ENCODE measurements around the gene GAA. TPM values are rescaled to one million over a fixed set of nuclear protein-coding genes. Genes with fewer than 3 reads are reported as not detected.

Gene GAA
- total RNA-seq, 1 experiment from 2014 or later = 36.1 TPM

DNA sequence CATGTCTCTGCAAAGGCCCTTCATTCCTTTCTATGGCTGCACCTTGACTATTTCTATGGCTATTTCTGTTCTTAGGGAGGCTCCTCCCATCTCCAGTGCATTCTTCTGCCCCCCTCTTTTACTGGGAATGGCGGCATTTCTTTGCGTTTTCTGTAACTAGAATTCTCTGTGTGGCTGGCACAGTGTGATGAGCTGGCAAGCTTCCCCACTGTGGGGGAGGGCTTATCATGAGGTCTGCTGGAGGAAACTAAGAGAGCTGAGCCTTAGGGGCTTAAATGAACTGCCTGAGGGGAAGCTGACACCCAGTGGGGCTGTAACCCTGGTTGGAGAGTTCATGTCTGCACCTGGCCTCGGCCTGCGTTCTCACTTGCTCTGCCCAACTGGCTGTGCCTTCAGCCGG, 67.0 kb downstream of the GAA start:
- in situ Hi-C loops (cut with HindIII; ENCODE audit: low pct_unique_long_range_greater_than_20kb, low sequenced_read_pairs) (no loop called here), intact Hi-C loops (cut with micrococcal nuclease; ENCODE audit: unreplicated experiment) (no loop called here)
- no peak for DNase-seq (ENCODE audit: low read depth, low spot score)
- H3K27ac ChIP-seq (ENCODE audit: low read length) = no peak overlapping the region
- ChIA-PET CTCF (no interaction called here), POLR2A (no interaction called here)
- ATAC-seq = no peak
- H3K27me3 ChIP-seq (ENCODE audit: control insufficient read depth, insufficient read depth, low read length) = no peaks in the 10 kb centered on the region
- no peaks in the 10 kb centered on the region for H3K4me1 ChIP-seq (ENCODE audit: control insufficient read depth, insufficient read depth, low read length)
- H3K9me3 ChIP-seq (ENCODE audit: control insufficient read depth, insufficient read depth, low read depth, low read length) = no peaks in the 10 kb centered on the region
- BruUV-seq (replicated peaks) = no TSS peak
- TF ChIP-seq SIN3A (IDR thresholded peaks at IDR 0.05; ENCODE audit: borderline replicate concordance, insufficient read depth, low read depth, low read length) (no peak), REST (IDR thresholded peaks at IDR 0.05; ENCODE audit: insufficient read depth in 1 of 2, low read depth in 2 of 2, low read length in 1 of 2) (no peak), TCF7L2 (IDR thresholded peaks at IDR 0.05; ENCODE audit: low read depth, low read length) (no peak), POLR2AphosphoS5 (IDR thresholded peaks at IDR 0.05; ENCODE audit: low read depth, low read length) (no peak)
- TF ChIP-seq, protein P1, sequence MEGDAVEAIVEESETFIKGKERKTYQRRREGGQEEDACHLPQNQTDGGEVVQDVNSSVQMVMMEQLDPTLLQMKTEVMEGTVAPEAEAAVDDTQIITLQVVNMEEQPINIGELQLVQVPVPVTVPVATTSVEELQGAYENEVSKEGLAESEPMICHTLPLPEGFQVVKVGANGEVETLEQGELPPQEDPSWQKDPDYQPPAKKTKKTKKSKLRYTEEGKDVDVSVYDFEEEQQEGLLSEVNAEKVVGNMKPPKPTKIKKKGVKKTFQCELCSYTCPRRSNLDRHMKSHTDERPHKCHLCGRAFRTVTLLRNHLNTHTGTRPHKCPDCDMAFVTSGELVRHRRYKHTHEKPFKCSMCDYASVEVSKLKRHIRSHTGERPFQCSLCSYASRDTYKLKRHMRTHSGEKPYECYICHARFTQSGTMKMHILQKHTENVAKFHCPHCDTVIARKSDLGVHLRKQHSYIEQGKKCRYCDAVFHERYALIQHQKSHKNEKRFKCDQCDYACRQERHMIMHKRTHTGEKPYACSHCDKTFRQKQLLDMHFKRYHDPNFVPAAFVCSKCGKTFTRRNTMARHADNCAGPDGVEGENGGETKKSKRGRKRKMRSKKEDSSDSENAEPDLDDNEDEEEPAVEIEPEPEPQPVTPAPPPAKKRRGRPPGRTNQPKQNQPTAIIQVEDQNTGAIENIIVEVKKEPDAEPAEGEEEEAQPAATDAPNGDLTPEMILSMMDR (IDR thresholded peaks at IDR 0.05) = no peak
- H3K4me3 ChIP-seq (ENCODE audit: low read depth in 2 of 2, low read length in 2 of 2) = no peak overlapping the region
- H3K36me3 ChIP-seq (ENCODE audit: control insufficient read depth, insufficient read depth, low read length) = no peaks in the 10 kb centered on the region

DNA sequence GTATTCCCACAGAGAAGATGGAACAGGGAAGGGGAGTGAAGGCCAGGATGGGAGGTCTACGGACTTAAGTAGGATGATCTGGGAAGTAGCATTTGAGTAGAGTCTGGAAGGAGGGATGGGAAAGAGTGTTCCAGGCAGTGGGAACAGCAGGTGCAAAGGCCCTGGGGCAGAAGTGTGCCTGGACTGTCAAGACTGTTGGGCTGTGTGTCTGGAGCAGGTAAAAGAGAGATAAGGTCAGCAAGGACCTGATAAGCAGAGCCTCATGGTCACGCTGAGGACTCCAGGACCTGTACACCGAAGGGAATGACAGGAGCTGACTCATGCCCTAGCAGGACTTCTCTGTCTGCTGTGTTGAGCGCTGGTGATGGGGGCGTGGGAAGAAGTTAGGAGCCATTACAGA, 67.7 kb downstream of the GAA start:
- no peaks in the 10 kb centered on the region for H3K36me3 ChIP-seq (ENCODE audit: control insufficient read depth, insufficient read depth, low read length)
- TF ChIP-seq, protein P1 (IDR thresholded peaks at IDR 0.05) = no peak
- TF ChIP-seq POLR2AphosphoS5 (IDR thresholded peaks at IDR 0.05; ENCODE audit: low read depth, low read length) (no peak), TCF7L2 (IDR thresholded peaks at IDR 0.05; ENCODE audit: low read depth, low read length) (no peak), REST (IDR thresholded peaks at IDR 0.05; ENCODE audit: insufficient read depth in 1 of 2, low read depth in 2 of 2, low read length in 1 of 2) (no peak), SIN3A (IDR thresholded peaks at IDR 0.05; ENCODE audit: borderline replicate concordance, insufficient read depth, low read depth, low read length) (no peak)
- intact Hi-C loops (cut with micrococcal nuclease; ENCODE audit: unreplicated experiment) (no loop called here), in situ Hi-C loops (cut with HindIII; ENCODE audit: low pct_unique_long_range_greater_than_20kb, low sequenced_read_pairs) (no loop called here)
- no peak for DNase-seq (ENCODE audit: low read depth, low spot score)
- H3K27me3 ChIP-seq (ENCODE audit: control insufficient read depth, insufficient read depth, low read length) = no peaks in the 10 kb centered on the region
- CTCF ChIA-PET = no interaction called here
- H3K4me3 ChIP-seq (ENCODE audit: low read depth in 2 of 2, low read length in 2 of 2) = no peak overlapping the region
- POLR2A ChIA-PET = no interaction called here
- no peak overlapping the region for H3K27ac ChIP-seq (ENCODE audit: low read length)
- H3K9me3 ChIP-seq (ENCODE audit: control insufficient read depth, insufficient read depth, low read depth, low read length) = no peaks in the 10 kb centered on the region
- BruUV-seq (replicated peaks) = no TSS peak
- ATAC-seq = no peak
- no peaks in the 10 kb centered on the region for H3K4me1 ChIP-seq (ENCODE audit: control insufficient read depth, insufficient read depth, low read length)

Small RNA genes within 50 kb of the gene (microRNA-seq; reads per million reads assigned to microRNA genes)
- not detected for gene MIR1268B (ENCODE audit: unreplicated experiment)

Other genes starting within 250 kb of the GAA start
- gene TBC1D16, start 65.7 kb upstream of the GAA start, total RNA-seq (2021; ENCODE audit: unreplicated experiment) = 41.6 TPM
- 18.0 TPM for gene CCDC40, start 64.9 kb upstream of the GAA start, total RNA-seq (2021; ENCODE audit: unreplicated experiment)
- gene EIF4A3, start 45.5 kb downstream of the GAA start, total RNA-seq (2021; ENCODE audit: unreplicated experiment) = 169 TPM
- gene CARD14, start 68.4 kb downstream of the GAA start, total RNA-seq (2021; ENCODE audit: unreplicated experiment) = not detected
- 70.2 TPM for gene SGSH, start 118.8 kb downstream of the GAA start, total RNA-seq (2021; ENCODE audit: unreplicated experiment)
- gene SLC26A11, start 118.8 kb downstream of the GAA start, total RNA-seq (2021; ENCODE audit: unreplicated experiment) = 30.9 TPM
- gene RNF213, start 159.3 kb downstream of the GAA start, total RNA-seq (2021; ENCODE audit: unreplicated experiment) = 230 TPM

Data from Panc1 (cell line).